ENCODE data around the gene TUBGCP6.
A peak's percentile ranks its signal among the peaks of the same experiment; 100 is the strongest.

TUBGCP6 gene

DNA sequence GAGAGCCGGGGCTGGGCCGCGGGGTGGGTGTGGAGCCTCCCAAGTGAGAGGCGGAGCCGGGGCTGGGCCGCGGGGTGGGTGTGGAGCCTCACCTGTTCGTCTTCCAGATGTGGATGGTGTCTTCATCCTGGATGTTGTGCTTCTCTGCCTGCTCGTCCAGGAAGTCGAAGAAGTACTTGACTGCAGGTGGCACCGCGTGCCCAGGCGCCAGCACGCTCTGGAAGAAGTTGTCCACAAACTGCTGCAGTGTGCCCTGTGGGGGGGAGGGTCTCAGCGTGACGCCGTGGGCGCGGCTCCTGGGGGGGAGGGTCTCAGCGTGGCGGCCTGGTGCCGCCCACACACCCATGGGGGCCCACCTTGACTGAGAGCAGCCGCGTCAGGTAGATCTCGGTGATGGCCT lies 32.9 kb upstream of the TUBGCP6 start:
- no peaks in the 10 kb centered on the region for H4K20me1 ChIP-seq (ENCODE audit: insufficient read depth)
- peaks cover 4% of the 10 kb centered on the region for H3K4me1 ChIP-seq (ENCODE audit: low read depth, poor library complexity, severe bottlenecking)
- no peaks in the 10 kb centered on the region for H3K79me2 ChIP-seq (ENCODE audit: insufficient read depth, low read depth)
- no peak overlapping the region for H2AFZ ChIP-seq (ENCODE audit: low read depth)
- no peak overlapping the region for H3K9ac ChIP-seq
- TF ChIP-seq, protein P1, sequence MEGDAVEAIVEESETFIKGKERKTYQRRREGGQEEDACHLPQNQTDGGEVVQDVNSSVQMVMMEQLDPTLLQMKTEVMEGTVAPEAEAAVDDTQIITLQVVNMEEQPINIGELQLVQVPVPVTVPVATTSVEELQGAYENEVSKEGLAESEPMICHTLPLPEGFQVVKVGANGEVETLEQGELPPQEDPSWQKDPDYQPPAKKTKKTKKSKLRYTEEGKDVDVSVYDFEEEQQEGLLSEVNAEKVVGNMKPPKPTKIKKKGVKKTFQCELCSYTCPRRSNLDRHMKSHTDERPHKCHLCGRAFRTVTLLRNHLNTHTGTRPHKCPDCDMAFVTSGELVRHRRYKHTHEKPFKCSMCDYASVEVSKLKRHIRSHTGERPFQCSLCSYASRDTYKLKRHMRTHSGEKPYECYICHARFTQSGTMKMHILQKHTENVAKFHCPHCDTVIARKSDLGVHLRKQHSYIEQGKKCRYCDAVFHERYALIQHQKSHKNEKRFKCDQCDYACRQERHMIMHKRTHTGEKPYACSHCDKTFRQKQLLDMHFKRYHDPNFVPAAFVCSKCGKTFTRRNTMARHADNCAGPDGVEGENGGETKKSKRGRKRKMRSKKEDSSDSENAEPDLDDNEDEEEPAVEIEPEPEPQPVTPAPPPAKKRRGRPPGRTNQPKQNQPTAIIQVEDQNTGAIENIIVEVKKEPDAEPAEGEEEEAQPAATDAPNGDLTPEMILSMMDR (conservative IDR thresholded peaks at IDR 0.05; ENCODE audit: low read depth, low read length), result no peak
- H3K4me3 ChIP-seq (IDR thresholded peaks at IDR 0.05; ENCODE audit: insufficient read depth, low read depth, low read length), result no peak overlapping the region
- no peak overlapping the region for H3K27ac ChIP-seq
- no peaks in the 10 kb centered on the region for H3K27me3 ChIP-seq (ENCODE audit: insufficient read depth, low read depth)
- no peak overlapping the region for H3K4me2 ChIP-seq
- H3K36me3 ChIP-seq (ENCODE audit: insufficient read depth), result no peaks in the 10 kb centered on the region

DNA sequence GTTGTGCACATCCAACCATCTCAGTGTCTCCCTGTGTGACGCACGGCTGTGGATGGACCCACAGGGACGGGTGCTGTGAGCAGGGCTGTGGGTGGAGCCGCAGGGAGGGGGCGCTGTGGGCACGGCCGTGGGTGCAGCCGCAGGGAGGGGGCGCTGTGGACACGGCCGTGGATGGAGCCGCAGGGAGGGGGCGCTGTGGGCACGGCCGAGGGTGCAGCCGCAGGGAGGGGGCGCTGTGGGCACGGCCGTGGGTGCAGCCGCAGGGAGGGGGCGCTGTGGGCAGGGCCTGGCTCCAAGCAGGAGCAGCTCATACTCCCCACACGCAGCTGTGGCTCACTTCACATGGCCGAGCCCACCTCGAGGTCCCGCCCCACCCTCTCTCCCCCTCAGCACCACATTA lies 31.3 kb upstream of the TUBGCP6 start:
- Histone ChIP-seq H3K36me3 (ENCODE audit: insufficient read depth) (no peaks in the 10 kb centered on the region), H3K4me3 (IDR thresholded peaks at IDR 0.05; ENCODE audit: insufficient read depth, low read depth, low read length) (no peak overlapping the region), H2AFZ (ENCODE audit: low read depth) (no peak overlapping the region), H4K20me1 (ENCODE audit: insufficient read depth) (no peaks in the 10 kb centered on the region), H3K9ac (no peak overlapping the region), H3K4me1 (ENCODE audit: low read depth, poor library complexity, severe bottlenecking) (peaks cover 7% of the 10 kb centered on the region), H3K4me2 (no peak overlapping the region), H3K27me3 (ENCODE audit: insufficient read depth, low read depth) (no peaks in the 10 kb centered on the region), H3K27ac (no peak overlapping the region), H3K79me2 (ENCODE audit: insufficient read depth, low read depth) (no peaks in the 10 kb centered on the region)
- TF ChIP-seq, protein P1 (conservative IDR thresholded peaks at IDR 0.05; ENCODE audit: low read depth, low read length), result peak; percentile 87

DNA sequence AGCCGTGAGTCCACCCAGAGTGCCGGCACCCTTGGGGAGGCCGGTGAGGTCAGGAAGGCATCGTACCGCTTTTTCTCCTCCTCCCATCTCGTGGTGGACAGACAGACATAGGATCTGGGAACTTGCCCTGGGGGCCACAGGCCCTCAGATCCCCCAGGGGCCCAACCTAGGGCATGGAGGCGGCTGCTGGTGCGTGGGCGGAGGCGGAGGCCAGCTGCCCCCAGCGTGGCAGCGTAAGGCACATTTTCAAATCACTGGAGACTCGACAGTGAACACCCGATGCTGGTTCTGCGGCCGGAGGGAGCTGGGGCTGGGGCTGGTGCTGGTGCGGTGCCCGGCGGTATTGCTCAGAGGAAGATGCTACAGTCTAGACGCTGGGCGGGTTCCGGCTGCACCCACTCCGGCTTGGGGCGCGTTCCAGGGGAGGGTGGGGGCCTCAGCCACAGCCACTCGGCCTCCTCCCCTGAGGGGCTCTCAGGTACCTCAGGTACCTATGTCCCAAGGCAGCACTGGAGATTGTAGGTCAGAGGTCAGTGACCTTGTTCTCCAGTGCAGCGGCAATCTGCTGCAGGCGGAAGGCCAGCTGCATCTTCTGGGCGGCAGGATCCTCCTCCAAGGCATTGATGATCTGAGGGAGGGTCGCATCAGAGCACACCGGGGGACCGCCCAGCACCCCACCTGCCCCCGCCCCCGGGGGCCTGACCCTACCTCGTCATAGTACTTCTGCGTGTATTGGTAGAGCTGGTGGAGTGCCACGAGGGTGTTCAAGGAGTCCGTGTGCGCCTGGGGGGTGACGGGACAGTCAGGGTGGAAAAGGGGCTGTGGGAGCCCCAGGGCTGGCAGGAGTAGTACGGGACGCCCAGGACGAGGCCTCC lies 30.6 kb upstream of the TUBGCP6 start:
- no peak overlapping the region for H3K4me2 ChIP-seq
- no peaks in the 10 kb centered on the region for H3K27me3 ChIP-seq (ENCODE audit: insufficient read depth, low read depth)
- H3K79me2 ChIP-seq (ENCODE audit: insufficient read depth, low read depth), result no peaks in the 10 kb centered on the region
- no peak overlapping the region for H2AFZ ChIP-seq (ENCODE audit: low read depth)
- no peak overlapping the region for H3K9ac ChIP-seq
- peaks cover 12% of the 10 kb centered on the region for H3K4me1 ChIP-seq (ENCODE audit: low read depth, poor library complexity, severe bottlenecking)
- H3K36me3 ChIP-seq (ENCODE audit: insufficient read depth), result no peaks in the 10 kb centered on the region
- no peaks in the 10 kb centered on the region for H4K20me1 ChIP-seq (ENCODE audit: insufficient read depth)
- H3K4me3 ChIP-seq (IDR thresholded peaks at IDR 0.05; ENCODE audit: insufficient read depth, low read depth, low read length), result no peak overlapping the region
- TF ChIP-seq, protein P1 (conservative IDR thresholded peaks at IDR 0.05; ENCODE audit: low read depth, low read length), result no peak
- H3K27ac ChIP-seq, result no peak overlapping the region

DNA sequence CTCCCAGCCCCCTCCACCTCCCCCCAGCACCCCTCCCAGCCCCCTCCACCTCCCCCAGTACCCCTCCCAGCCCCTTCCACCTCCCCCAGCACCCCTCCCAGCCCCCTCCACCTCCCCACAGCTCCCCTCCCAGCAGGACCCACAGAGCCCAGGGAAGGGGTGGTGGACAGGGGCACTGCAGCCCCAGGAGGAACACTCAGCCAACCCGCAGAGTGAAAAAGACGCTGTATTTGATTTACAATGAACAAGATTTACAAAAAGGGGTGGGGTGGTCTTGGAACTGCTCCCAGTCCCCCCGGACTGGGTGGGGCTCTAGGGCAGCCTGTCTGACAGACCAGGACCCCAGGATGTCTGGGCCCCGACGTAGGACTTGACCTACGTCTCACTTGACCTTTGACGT lies 29.9 kb upstream of the TUBGCP6 start:
- Histone ChIP-seq H3K4me3 (IDR thresholded peaks at IDR 0.05; ENCODE audit: insufficient read depth, low read depth, low read length) (no peak overlapping the region), H3K9ac (no peak overlapping the region), H3K79me2 (ENCODE audit: insufficient read depth, low read depth) (no peaks in the 10 kb centered on the region), H3K27me3 (ENCODE audit: insufficient read depth, low read depth) (no peaks in the 10 kb centered on the region), H3K36me3 (ENCODE audit: insufficient read depth) (no peaks in the 10 kb centered on the region), H2AFZ (ENCODE audit: low read depth) (no peak overlapping the region), H3K4me2 (no peak overlapping the region), H3K4me1 (ENCODE audit: low read depth, poor library complexity, severe bottlenecking) (peaks cover 12% of the 10 kb centered on the region), H4K20me1 (ENCODE audit: insufficient read depth) (no peaks in the 10 kb centered on the region), H3K27ac (no peak overlapping the region)
- TF ChIP-seq, protein P1 (conservative IDR thresholded peaks at IDR 0.05; ENCODE audit: low read depth, low read length), result no peak

All from KMS-11 (cell line).